Measurements from ENCODE around the gene DARS2. TPM values are rescaled to one million over a fixed set of nuclear protein-coding genes. Genes with fewer than 3 reads are reported as not detected.
"Not testable (repeated sequence)": the region's sequence is repeated elsewhere in the genome, so short reads cannot be mapped to it uniquely, and the experiment has no call there.

DARS2 gene
- total RNA-seq = 10 to 100 TPM; 57.2 to 62.0 TPM

DNA sequence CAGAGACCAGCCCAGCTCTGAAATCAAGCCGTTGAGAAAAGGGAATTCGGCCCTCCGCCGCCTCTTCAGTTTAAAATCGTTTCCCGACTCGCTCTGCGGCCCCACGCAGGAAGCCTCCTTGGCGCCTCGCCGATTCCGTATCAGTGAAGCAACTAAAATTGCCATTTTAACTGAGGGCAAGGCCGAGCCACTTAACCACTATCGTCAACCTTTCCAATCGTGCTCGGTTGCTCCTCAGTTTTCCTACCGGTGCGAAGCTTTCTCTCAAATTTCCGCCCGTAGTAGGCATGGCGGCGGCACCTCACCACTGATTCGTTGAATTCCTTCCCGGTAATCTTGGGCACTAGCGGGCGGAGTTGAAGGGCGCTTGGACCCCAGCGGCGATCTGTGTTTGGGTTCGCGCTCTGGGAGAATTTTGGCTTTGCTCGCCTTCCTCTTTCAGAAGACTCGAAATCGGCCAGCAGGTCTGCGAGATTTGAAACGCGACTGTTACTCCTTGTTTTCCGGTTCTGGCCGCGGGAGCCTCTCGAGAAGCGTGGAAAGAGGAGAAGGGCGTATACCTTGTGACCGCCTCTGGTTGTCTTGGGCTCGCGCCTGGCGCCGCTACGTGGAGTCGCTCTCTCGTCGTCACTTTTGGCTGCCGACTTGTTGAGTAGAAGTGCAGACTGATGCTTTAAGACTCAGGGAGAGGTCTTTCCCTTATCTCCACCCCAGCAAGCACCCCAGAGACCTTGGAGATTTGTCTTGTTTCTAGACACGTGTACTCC lies at the start of gene DARS2, which contains the start of gene CENPL:
DARS2 (plus strand) TSS at position 359 of the 767 bp plus-strand sequence. CDS start 557 bp downstream, outside the sequence.
CENPL (minus strand) TSS at position 569 of the 767 bp plus-strand sequence. CDS start 13,584 bp downstream, outside the sequence.
- CTCF ChIA-PET = interaction anchor here (0.6 to 2.4 kb wide), 8 partner anchors 10 to 1080 kb away, joined by 3 to 17 read pairs (median 4); partner anchors contain the start of genes PRDX6 and ZBTB37
- POLR2A ChIA-PET = interaction anchor here (0.6 to 1.5 kb wide), 10 partner anchors 12 to 395 kb away, joined by 3 to 15 read pairs (median 5); partner anchors contain the start of genes GAS5, KLHL20 and ZBTB37
- ATAC-seq (peak; percentile 86), DNase-seq (peak; percentile 94)
- Mint-ChIP-seq H3K4me1 (peaks cover 55% of the 10 kb centered on the region), H3K4me3 (peak within 1 kb of the TSS; percentile 94), H3K9me3 (ENCODE audit: low read depth) (no peaks in the 10 kb centered on the region), H3K27ac (peak within 1 kb of the TSS; percentile 99), H3K36me3 (ENCODE audit: low read depth) (peaks cover 39% of the 10 kb centered on the region), H3K27me3 (no peaks in the 10 kb centered on the region)
- intact Hi-C loops (cut with DNase I, micrococcal nuclease) = loop anchor here (1.0 to 5.0 kb wide), 13 partner anchors 44 to 1292 kb away; partner anchors contain the start of genes KLHL20 (in 2 of the 2), PRDX6 (in 2 of the 2), ZBTB37 (in 2 of the 2) and RABGAP1L (in 1 of the 2)

DNA sequence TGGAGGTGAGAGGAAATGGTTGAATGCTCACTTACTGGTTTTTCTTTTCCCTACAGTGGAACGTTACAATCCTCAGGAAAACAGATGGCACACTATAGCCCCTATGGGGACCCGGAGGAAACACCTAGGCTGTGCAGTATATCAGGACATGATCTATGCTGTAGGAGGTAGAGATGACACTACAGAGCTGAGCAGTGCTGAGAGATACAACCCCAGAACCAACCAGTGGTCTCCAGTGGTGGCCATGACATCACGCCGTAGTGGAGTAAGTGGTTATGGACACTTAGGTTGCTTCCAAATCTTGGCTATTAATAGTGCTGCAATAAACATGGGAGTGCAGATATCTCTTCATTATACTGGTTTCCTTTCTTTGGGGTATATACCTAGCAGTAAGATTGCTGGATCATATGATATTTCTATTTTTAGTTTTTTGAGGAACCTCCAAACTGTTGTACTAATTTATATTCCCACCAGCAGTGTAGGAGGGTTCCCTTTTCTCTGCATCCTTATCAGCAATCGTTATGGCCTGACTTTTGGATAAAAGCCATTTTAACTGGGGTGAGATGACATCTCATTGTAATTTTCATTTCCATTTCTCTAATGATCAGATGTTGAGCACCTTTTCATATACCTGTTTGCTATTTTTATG lies 48.8 kb upstream of the DARS2 start:
- no peak for ATAC-seq
- H3K27ac Mint-ChIP-seq = no peak overlapping the region
- ChIA-PET CTCF (no interaction called here), POLR2A (no interaction called here)
- peaks cover 25% of the 10 kb centered on the region for H3K36me3 Mint-ChIP-seq (ENCODE audit: low read depth)
- no peaks in the 10 kb centered on the region for H3K4me1 Mint-ChIP-seq
- no peaks in the 10 kb centered on the region for H3K27me3 Mint-ChIP-seq
- DNase-seq = no peak
- H3K9me3 Mint-ChIP-seq (ENCODE audit: low read depth) = no peaks in the 10 kb centered on the region
- no peak overlapping the region for H3K4me3 Mint-ChIP-seq
- intact Hi-C loops (cut with DNase I, micrococcal nuclease) = no loop called here

DNA sequence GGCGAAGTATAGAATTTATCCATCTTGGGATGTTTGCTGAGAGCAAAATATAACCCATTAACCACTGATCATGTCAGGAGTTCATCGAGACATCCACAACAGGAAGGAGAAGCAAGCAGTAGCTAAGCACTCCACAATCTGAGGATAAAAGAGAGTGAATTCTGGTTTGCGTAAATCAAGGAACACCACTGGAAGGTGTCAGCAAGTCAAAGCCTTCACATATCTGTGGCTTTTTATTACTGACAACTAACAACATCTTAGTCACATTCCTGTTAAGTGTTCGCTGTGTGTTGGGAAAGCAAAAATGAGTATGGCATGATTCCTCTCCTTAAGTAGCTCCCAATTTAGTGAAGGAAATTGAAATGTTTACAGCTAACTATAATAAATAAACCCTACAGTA lies 44.5 kb upstream of the DARS2 start:
- POLR2A ChIA-PET = no interaction called here

DNA sequence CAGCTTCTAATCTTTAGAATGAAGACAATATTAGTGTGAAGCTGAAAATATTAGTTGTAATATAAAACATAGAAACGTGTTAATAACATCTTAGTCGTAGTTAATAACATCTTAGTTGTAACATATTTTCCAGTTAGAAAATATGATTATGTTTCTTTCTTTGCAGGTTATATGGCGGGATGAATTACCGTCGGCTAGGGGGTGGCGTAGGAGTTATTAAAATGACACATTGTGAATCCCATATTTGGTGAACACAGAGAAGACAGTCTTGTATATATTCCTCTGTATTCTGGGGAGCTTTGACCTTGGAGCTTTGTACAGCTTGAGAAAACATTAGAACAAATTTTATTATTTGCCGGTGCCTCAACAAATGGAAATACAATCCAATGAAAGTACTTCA lies 39.5 kb upstream of the DARS2 start:
- no peak for ATAC-seq
- no peaks in the 10 kb centered on the region for H3K9me3 Mint-ChIP-seq (ENCODE audit: low read depth)

More for the DNA sequence above, 44.5 kb upstream of the DARS2 start:
- DNase-seq (no peak), ATAC-seq (no peak)
- Mint-ChIP-seq H3K36me3 (ENCODE audit: low read depth) (peaks cover 22% of the 10 kb centered on the region), H3K4me1 (no peaks in the 10 kb centered on the region), H3K27ac (no peak overlapping the region), H3K4me3 (no peak overlapping the region), H3K9me3 (ENCODE audit: low read depth) (no peaks in the 10 kb centered on the region), H3K27me3 (no peaks in the 10 kb centered on the region)
- CTCF ChIA-PET = interaction anchor here (0.6 to 1.2 kb wide), 3 partner anchors 10 to 18 kb away, joined by 3 to 5 read pairs (median 3); no protein-coding TSS in a partner anchor
- intact Hi-C loops (cut with DNase I, micrococcal nuclease) = no loop called here

GRCh38 chr1:173789841-173790240 lies 34.6 kb upstream of the DARS2 start:
- CTCF ChIA-PET = interaction anchor here (1.0 to 1.3 kb wide), 2 partner anchors 10 to 24 kb away, joined by 3 read pairs; no protein-coding TSS in a partner anchor

More for the DNA sequence above, 39.5 kb upstream of the DARS2 start:
- no peak for DNase-seq
- Mint-ChIP-seq H3K27me3 (no peaks in the 10 kb centered on the region), H3K4me1 (no peaks in the 10 kb centered on the region), H3K27ac (no peak overlapping the region), H3K4me3 (no peak overlapping the region), H3K36me3 (ENCODE audit: low read depth) (peaks cover 7% of the 10 kb centered on the region)
- CTCF ChIA-PET = interaction anchor here (0.5 to 1.7 kb wide), 2 partner anchors 9 to 360 kb away, joined by 3 to 4 read pairs; no protein-coding TSS in a partner anchor
- intact Hi-C loops (cut with DNase I, micrococcal nuclease) = no loop called here
- POLR2A ChIA-PET = no interaction called here

GRCh38 chr1:173798078-173798477 lies 26.4 kb upstream of the DARS2 start:
- H3K9me3 Mint-ChIP-seq (ENCODE audit: low read depth) = no peaks in the 10 kb centered on the region
- H3K36me3 Mint-ChIP-seq (ENCODE audit: low read depth) = peaks cover 13% of the 10 kb centered on the region
- DNase-seq (no peak), ATAC-seq (no peak)
- intact Hi-C loops (cut with DNase I, micrococcal nuclease) = no loop called here
- CTCF ChIA-PET = interaction anchor here (1.6 kb wide), 1 partner anchor 18 kb away, joined by 5 read pairs; no protein-coding TSS in a partner anchor
- H3K4me1 Mint-ChIP-seq = no peaks in the 10 kb centered on the region
- H3K27me3 Mint-ChIP-seq = no peaks in the 10 kb centered on the region
- POLR2A ChIA-PET = interaction anchor here (0.5 kb wide), 1 partner anchor 103 kb away, joined by 3 read pairs; no protein-coding TSS in a partner anchor
- H3K27ac Mint-ChIP-seq = no peak overlapping the region
- H3K4me3 Mint-ChIP-seq = no peak overlapping the region

More at GRCh38 chr1:173789841-173790240, 34.6 kb upstream of the DARS2 start:
- POLR2A ChIA-PET = interaction anchor here (0.6 kb wide), 1 partner anchor 11 kb away, joined by 3 read pairs; no protein-coding TSS in a partner anchor
- intact Hi-C loops (cut with DNase I, micrococcal nuclease) = no loop called here
- Mint-ChIP-seq H3K27me3 (no peaks in the 10 kb centered on the region), H3K27ac (no peak overlapping the region), H3K4me3 (no peak overlapping the region), H3K4me1 (no peaks in the 10 kb centered on the region), H3K9me3 (ENCODE audit: low read depth) (no peaks in the 10 kb centered on the region), H3K36me3 (ENCODE audit: low read depth) (peaks cover 7% of the 10 kb centered on the region)
- DNase-seq (no peak), ATAC-seq (no peak)

DNA sequence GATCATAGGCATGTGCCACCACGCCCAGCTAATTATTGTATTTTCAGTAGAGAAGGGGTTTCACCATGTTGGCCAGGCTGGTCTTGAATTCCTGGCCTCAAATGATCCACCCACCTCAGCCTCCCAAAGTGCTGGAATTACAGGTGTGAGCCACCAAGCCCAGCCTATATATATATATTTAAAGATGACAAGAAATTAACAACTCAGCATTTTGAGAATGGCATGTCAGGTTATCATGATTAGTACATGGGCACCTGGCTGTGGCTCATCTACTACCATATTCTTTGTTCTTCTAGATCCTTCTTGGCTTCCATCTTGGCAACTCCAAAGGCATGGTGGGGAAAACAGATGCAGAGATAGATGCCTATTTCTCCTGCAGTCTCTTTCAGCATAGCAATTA lies 24.5 kb upstream of the DARS2 start:
- CTCF ChIA-PET = interaction anchor here (0.7 kb wide), 1 partner anchor 105 kb away, joined by 3 read pairs; no protein-coding TSS in a partner anchor
- DNase-seq; ATAC-seq; H3K4me1 Mint-ChIP-seq; H3K27ac Mint-ChIP-seq; POLR2A ChIA-PET; H3K9me3 Mint-ChIP-seq (ENCODE audit: low read depth); H3K27me3 Mint-ChIP-seq; intact Hi-C loops (cut with DNase I, micrococcal nuclease); H3K4me3 Mint-ChIP-seq: not testable (repeated sequence)
- H3K36me3 Mint-ChIP-seq (ENCODE audit: low read depth) = peaks cover 25% of the 10 kb centered on the region

- Mint-ChIP-seq H3K4me1 (no peaks in the 10 kb centered on the region), H3K9me3 (ENCODE audit: low read depth) (no peaks in the 10 kb centered on the region), H3K4me3 (no peak overlapping the region), H3K36me3 (ENCODE audit: low read depth) (peaks cover 31% of the 10 kb centered on the region), H3K27me3 (no peaks in the 10 kb centered on the region), H3K27ac (no peak overlapping the region)
- DNase-seq (no peak), ATAC-seq (no peak)
- ChIA-PET CTCF (interaction anchor here (0.6 kb wide), 1 partner anchor 1024 kb away, joined by 3 read pairs; no protein-coding TSS in a partner anchor), POLR2A (no interaction called here)
- intact Hi-C loops (cut with DNase I, micrococcal nuclease) = no loop called here
Measured at GRCh38 chr1:173802961-173803360, 21.5 kb upstream of the DARS2 start.

- peaks cover 18% of the 10 kb centered on the region for H3K4me1 Mint-ChIP-seq
Measured at GRCh38 chr1:173813654-173814053, 10.8 kb upstream of the DARS2 start.

DNA sequence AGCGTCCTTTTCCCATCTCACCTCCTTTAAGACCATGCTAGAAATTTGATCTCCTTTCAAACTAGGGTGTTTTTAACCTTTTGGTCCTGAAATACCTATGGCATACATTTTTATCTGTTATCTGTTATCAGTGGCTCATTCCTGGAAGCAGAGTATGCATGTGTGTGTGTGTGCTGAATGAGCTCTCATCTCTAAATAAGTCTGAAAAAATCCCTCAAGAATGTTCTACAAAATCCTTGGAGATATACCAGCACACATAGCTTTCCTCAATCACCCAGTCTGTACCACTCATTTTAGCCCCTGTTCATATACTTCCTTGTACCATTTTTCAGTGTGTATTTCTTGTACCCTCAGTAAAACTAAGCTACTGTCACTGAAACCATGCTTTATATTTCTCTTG lies 6.0 kb upstream of the DARS2 start:
- no peaks in the 10 kb centered on the region for H3K27me3 Mint-ChIP-seq
- ChIA-PET POLR2A (interaction anchor here (0.8 kb wide), 1 partner anchor 205 kb away, joined by 3 read pairs; no protein-coding TSS in a partner anchor), CTCF (interaction anchor here (1.4 kb wide), 1 partner anchor 36 kb away, joined by 3 read pairs; no protein-coding TSS in a partner anchor)
- intact Hi-C loops (cut with DNase I, micrococcal nuclease) = no loop called here
- H3K4me3 Mint-ChIP-seq = no peak overlapping the region
- peaks cover 43% of the 10 kb centered on the region for H3K36me3 Mint-ChIP-seq (ENCODE audit: low read depth)
- H3K27ac Mint-ChIP-seq = no peak overlapping the region
- DNase-seq = no peak
- ATAC-seq = no peak
- peaks cover 39% of the 10 kb centered on the region for H3K4me1 Mint-ChIP-seq
- H3K9me3 Mint-ChIP-seq (ENCODE audit: low read depth) = no peaks in the 10 kb centered on the region

More at GRCh38 chr1:173813654-173814053, 10.8 kb upstream of the DARS2 start:
- intact Hi-C loops (cut with DNase I, micrococcal nuclease); ATAC-seq; H3K27ac Mint-ChIP-seq; H3K9me3 Mint-ChIP-seq (ENCODE audit: low read depth); POLR2A ChIA-PET; DNase-seq; H3K4me3 Mint-ChIP-seq; H3K27me3 Mint-ChIP-seq; CTCF ChIA-PET: not testable (repeated sequence)
- H3K36me3 Mint-ChIP-seq (ENCODE audit: low read depth) = peaks cover 54% of the 10 kb centered on the region

DNA sequence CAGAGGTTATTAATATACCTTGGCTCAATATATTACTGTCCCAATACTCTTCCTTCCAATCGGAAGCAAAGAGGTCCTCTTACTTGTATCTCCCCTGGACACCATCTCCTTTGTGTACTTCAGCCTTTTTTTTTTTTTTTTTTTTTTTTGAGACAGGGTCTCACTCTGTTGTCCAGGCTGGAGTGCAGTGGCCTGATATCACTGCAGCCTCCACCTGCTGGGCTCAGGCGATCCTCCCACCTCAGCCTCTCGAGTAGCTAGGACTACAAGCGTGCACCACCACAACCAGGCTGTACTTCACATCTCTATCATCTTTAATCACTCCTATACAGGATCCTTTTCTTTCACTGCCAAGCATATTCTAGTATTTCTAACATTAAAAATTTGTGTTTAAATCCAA lies 2.8 kb upstream of the DARS2 start:
- no peak overlapping the region for H3K4me3 Mint-ChIP-seq
- no peak overlapping the region for H3K27ac Mint-ChIP-seq
- DNase-seq = no peak
- no peaks in the 10 kb centered on the region for H3K9me3 Mint-ChIP-seq (ENCODE audit: low read depth)
- intact Hi-C loops (cut with DNase I, micrococcal nuclease) = loop anchor here in 1 of 2 experiments (5.0 kb wide), 2 partner anchors 1074 to 1181 kb away; no protein-coding TSS in a partner anchor
- ChIA-PET POLR2A (no interaction called here), CTCF (interaction anchor here (0.6 to 1.3 kb wide), 3 partner anchors 54 to 344 kb away, joined by 3 to 4 read pairs (median 3); no protein-coding TSS in a partner anchor)
- no peaks in the 10 kb centered on the region for H3K27me3 Mint-ChIP-seq
- ATAC-seq = no peak
- H3K36me3 Mint-ChIP-seq (ENCODE audit: low read depth) = peaks cover 39% of the 10 kb centered on the region
- peaks cover 36% of the 10 kb centered on the region for H3K4me1 Mint-ChIP-seq
